OCI-LY1 (cell line): ENCODE data around the gene BMI1.

Experiments
- H2AFZ ChIP-seq: fragments of 200-600 bp; sonication (generic), shearing (Covaris generic); 2 replicates; pipeline ENCODE4 v1.6.0; 2014; ENCODE audit warnings: antibody characterized with exemption, mild to moderate bottlenecking, low read length
- H3F3A ChIP-seq: fragments of 200-600 bp; sonication (generic), shearing (Covaris generic); 2 replicates; pipeline ENCODE4 v1.6.0; 2014; ENCODE audit warnings: mild to moderate bottlenecking, antibody characterized with exemption, low read length, moderate library complexity; ENCODE audit not compliant: insufficient read depth
- H3K27ac ChIP-seq: fragments of 200-600 bp; sonication (generic); 2 replicates; pipeline ENCODE4 v1.5.1; 2014; ENCODE audit warnings: low read length, mixed run types, mild to moderate bottlenecking, low read depth; ENCODE audit not compliant: poor library complexity, severe bottlenecking
- H3K27me3 ChIP-seq: fragments of 200-600 bp; sonication (generic); 2 replicates; pipeline ENCODE4 v1.6.0; 2014; ENCODE audit warnings: antibody characterized with exemption, mild to moderate bottlenecking, low read length, moderate library complexity; ENCODE audit not compliant: insufficient read depth
- H3K36me3 ChIP-seq: fragments of 200-600 bp; sonication (generic); 2 replicates; pipeline ENCODE4 v1.6.1; 2014; ENCODE audit warnings: mild to moderate bottlenecking, antibody characterized with exemption, low read length, moderate library complexity, mixed read lengths; ENCODE audit not compliant: insufficient read depth
- H3K4me1 ChIP-seq: fragments of 200-600 bp; sonication (generic); 2 replicates; pipeline ENCODE4 v1.5.1; 2014; ENCODE audit warnings: mild to moderate bottlenecking, low read length, moderate library complexity; ENCODE audit not compliant: insufficient read depth, severe bottlenecking
- H3K4me2 ChIP-seq: fragments of 200-600 bp; sonication (generic), shearing (Covaris generic); 2 replicates; pipeline ENCODE4 v1.6.1; 2014; ENCODE audit warnings: low read length
- H3K4me3 ChIP-seq: fragments of 200-600 bp; sonication (generic); 2 replicates; pipeline ENCODE4 v1.5.1; 2014; ENCODE audit warnings: low read length, low read depth, mild to moderate bottlenecking, mixed read lengths; ENCODE audit not compliant: poor library complexity, severe bottlenecking
- H3K79me2 ChIP-seq: fragments of 200-600 bp; shearing (Covaris generic); 2 replicates; pipeline ENCODE4 v1.6.1; 2016; ENCODE audit warnings: mixed run types, low read length, mixed read lengths; ENCODE audit not compliant: insufficient read depth
- H3K9ac ChIP-seq: fragments of 200-600 bp; sonication (generic), shearing (Covaris generic); 2 replicates; pipeline ENCODE4 v1.6.1; 2014; ENCODE audit warnings: mild to moderate bottlenecking, low read length, mixed read lengths
- H3K9me2 ChIP-seq: fragments of 200-600 bp; sonication (generic), shearing (Covaris generic); 2 replicates; pipeline ENCODE4 v1.6.1; 2014; ENCODE audit warnings: low read depth, mild to moderate bottlenecking, low read length, mixed read lengths
- H3K9me3 ChIP-seq: fragments of 200-600 bp; shearing (Covaris generic); 2 replicates; pipeline ENCODE4 v1.6.1; 2014; ENCODE audit warnings: low read length, mixed read lengths
- H4K20me1 ChIP-seq: fragments of 200-600 bp; sonication (generic), shearing (Covaris generic); 2 replicates; pipeline ENCODE4 v1.6.0; 2016; ENCODE audit warnings: mild to moderate bottlenecking, low read length; ENCODE audit not compliant: insufficient read depth
- CTCF ChIP-seq: fragments of 200-600 bp; sonication (generic), shearing (Covaris generic); IDR thresholded peaks from 2 replicates; pipeline ENCODE4 v1.5.1; 2017; ENCODE audit warnings: mild to moderate bottlenecking, antibody characterized with exemption, low read length, moderate library complexity, mixed read lengths
- EZH2 ChIP-seq: fragments of 200-600 bp; sonication (generic), shearing (Covaris generic); IDR thresholded peaks from 2 replicates; pipeline ENCODE4 v1.8.0; 2017; ENCODE audit warnings: borderline replicate concordance, mixed run types, mild to moderate bottlenecking, antibody characterized with exemption, low read length, moderate library complexity, mixed read lengths

Gene BMI1

DNA sequence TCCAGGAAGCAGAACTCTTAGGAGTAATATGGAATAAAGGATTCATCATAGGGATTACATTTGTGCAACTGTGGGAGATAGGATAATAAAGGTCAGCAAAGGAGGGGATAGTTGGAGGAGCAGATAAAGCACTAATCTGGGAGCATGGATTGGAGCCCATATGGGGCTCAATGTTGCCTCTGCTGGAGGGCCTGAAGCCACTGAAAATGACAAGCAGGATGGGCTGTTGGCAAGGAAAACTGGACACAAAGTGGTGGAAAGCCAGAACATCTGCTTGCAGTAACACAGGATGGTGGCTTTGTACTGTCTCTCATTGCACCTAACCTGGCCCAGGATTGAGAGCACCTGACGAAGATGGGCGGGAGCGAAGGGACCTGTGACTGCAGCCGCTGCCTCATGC is 19.7 kb upstream of the BMI1 start:
- no peak overlapping the region for H3K27ac ChIP-seq
- no peak overlapping the region for H3K9ac ChIP-seq
- no peaks in the 10 kb centered on the region for H3K4me1 ChIP-seq
- TF ChIP-seq CTCF (no peak), EZH2 (no peak)
- H3K79me2 ChIP-seq: no peaks in the 10 kb centered on the region
- no peak overlapping the region for H3K4me3 ChIP-seq
- no peak overlapping the region for H3K4me2 ChIP-seq
- no peaks in the 10 kb centered on the region for H4K20me1 ChIP-seq
- no peaks in the 10 kb centered on the region for H3K27me3 ChIP-seq
- no peaks in the 10 kb centered on the region for H3K36me3 ChIP-seq
- no peaks in the 10 kb centered on the region for H3K9me2 ChIP-seq
- no peaks in the 10 kb centered on the region for H3F3A ChIP-seq
- H3K9me3 ChIP-seq: no peaks in the 10 kb centered on the region
- H2AFZ ChIP-seq: no peak overlapping the region

DNA sequence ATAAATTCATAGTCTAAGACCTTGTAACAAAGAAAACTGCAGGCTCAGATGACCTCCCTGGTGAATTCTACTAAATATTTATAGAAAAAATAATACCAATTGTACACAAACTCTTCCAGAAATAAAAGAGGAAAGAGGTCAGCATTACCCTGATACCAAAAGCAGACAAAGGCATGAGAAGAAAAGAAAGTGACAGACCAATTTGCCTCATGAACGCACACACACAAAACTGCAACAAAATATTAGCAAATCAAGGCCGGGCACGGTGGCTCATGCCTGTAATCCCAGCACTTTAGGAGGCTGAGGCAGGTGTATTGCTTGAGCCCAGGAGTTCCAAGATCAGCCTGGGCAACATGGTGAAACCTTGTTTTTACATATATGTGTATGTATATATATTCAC is 17.4 kb upstream of the BMI1 start:
- no peaks in the 10 kb centered on the region for H3K9me2 ChIP-seq
- no peak overlapping the region for H2AFZ ChIP-seq
- no peaks in the 10 kb centered on the region for H3K36me3 ChIP-seq
- H3K9ac ChIP-seq: no peak overlapping the region
- no peaks in the 10 kb centered on the region for H3K9me3 ChIP-seq
- no peaks in the 10 kb centered on the region for H3K79me2 ChIP-seq
- H3K4me2 ChIP-seq: no peak overlapping the region
- H3F3A ChIP-seq: no peaks in the 10 kb centered on the region
- H3K4me1 ChIP-seq: no peaks in the 10 kb centered on the region
- no peak overlapping the region for H3K27ac ChIP-seq
- TF ChIP-seq EZH2: no peak
- TF ChIP-seq CTCF: no peak
- H4K20me1 ChIP-seq: no peaks in the 10 kb centered on the region
- no peak overlapping the region for H3K4me3 ChIP-seq
- H3K27me3 ChIP-seq: no peaks in the 10 kb centered on the region

DNA sequence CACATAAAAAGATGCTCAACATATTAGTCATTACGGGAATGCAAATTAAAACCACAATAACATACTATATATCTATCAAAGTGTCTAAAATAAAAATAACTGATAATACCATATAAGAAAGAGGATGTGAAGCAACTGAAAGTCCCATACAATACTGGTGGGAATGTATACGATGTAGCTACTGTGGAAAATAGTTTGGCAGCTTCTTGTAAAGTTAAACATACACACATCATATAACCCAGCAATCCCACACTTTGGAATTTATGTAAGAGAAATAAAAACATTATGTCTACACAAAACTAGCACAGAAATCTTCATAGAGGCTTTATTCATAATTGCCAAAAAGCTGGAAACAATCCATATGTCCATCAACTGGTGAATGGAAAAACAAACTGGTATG is 15.2 kb upstream of the BMI1 start:
- no peak overlapping the region for H3K27ac ChIP-seq
- no peak overlapping the region for H3K4me2 ChIP-seq
- no peaks in the 10 kb centered on the region for H3F3A ChIP-seq
- H3K27me3 ChIP-seq: no peaks in the 10 kb centered on the region
- no peaks in the 10 kb centered on the region for H3K9me2 ChIP-seq
- no peaks in the 10 kb centered on the region for H3K36me3 ChIP-seq
- no peaks in the 10 kb centered on the region for H3K4me1 ChIP-seq
- no peak overlapping the region for H3K9ac ChIP-seq
- no peak overlapping the region for H2AFZ ChIP-seq
- TF ChIP-seq EZH2: no peak
- H3K79me2 ChIP-seq: no peaks in the 10 kb centered on the region
- no peaks in the 10 kb centered on the region for H4K20me1 ChIP-seq
- H3K4me3 ChIP-seq: no peak overlapping the region
- H3K9me3 ChIP-seq: no peaks in the 10 kb centered on the region

- Histone ChIP-seq H3K27me3 (no peaks in the 10 kb centered on the region), H3K4me1 (no peaks in the 10 kb centered on the region), H3K4me3 (no peak overlapping the region), H3K79me2 (no peaks in the 10 kb centered on the region), H3K36me3 (no peaks in the 10 kb centered on the region), H3K27ac (no peak overlapping the region), H2AFZ (no peak overlapping the region), H3K9ac (no peak overlapping the region), H3K9me2 (no peaks in the 10 kb centered on the region), H4K20me1 (no peaks in the 10 kb centered on the region), H3K9me3 (no peaks in the 10 kb centered on the region), H3F3A (no peaks in the 10 kb centered on the region), H3K4me2 (no peak overlapping the region)
- TF ChIP-seq CTCF (no peak), EZH2 (no peak)
These were observed 12.5 kb upstream of the BMI1 start for GRCh38 chr10:22308390-22308789.
